HG02885 (cell line): ENCODE measurements around the gene KDM3B.
"Not testable (repeated sequence)": the region's sequence is repeated elsewhere in the genome, so short reads cannot be mapped to it uniquely, and the experiment has no call there.

Experiments
- ATAC-seq: cut with Tn5 transposase; IDR thresholded peaks from one replicate; pipeline ENCODE4 v1.9.1; 2021; ENCODE audit warnings: mild to moderate bottlenecking; ENCODE audit not compliant: unreplicated experiment, poor library complexity

Gene KDM3B

GRCh38 chr5:138465261-138466124, 113.0 kb downstream of the KDM3B start, which contains the start of gene EGR1:
Gene EGR1, plus strand, starts transcription at chr5:138465479. Its CDS starts 283 bp downstream, at chr5:138465762.
- peak; percentile 61 for ATAC-seq

- no peak for ATAC-seq
Measured at GRCh38 chr5:138466125-138466899, 113.8 kb downstream of the KDM3B start.

- ATAC-seq: no peak
Measured at GRCh38 chr5:138466900-138467710, 114.6 kb downstream of the KDM3B start.

GRCh38 chr5:138467711-138468132, 115.2 kb downstream of the KDM3B start:
- no peak for ATAC-seq

- ATAC-seq: no peak
Measured at GRCh38 chr5:138468133-138468965, 115.9 kb downstream of the KDM3B start.

- no peak for ATAC-seq
Measured at GRCh38 chr5:138468966-138469539, 116.6 kb downstream of the KDM3B start.

- no peak for ATAC-seq
Measured at GRCh38 chr5:138469540-138470321, 117.2 kb downstream of the KDM3B start.

GRCh38 chr5:138470322-138471051, 118.0 kb downstream of the KDM3B start:
- no peak for ATAC-seq

- no peak for ATAC-seq
Measured at GRCh38 chr5:138471052-138471361, 118.5 kb downstream of the KDM3B start.

- ATAC-seq: no peak
Measured at GRCh38 chr5:138472353-138472752, 119.9 kb downstream of the KDM3B start.

GRCh38 chr5:138473151-138473550, 120.7 kb downstream of the KDM3B start:
- not testable (repeated sequence) for ATAC-seq

GRCh38 chr5:138476918-138477317, 124.4 kb downstream of the KDM3B start:
- ATAC-seq: no peak

GRCh38 chr5:138482638-138483037, 130.2 kb downstream of the KDM3B start:
- ATAC-seq: no peak
